ENCODE measurements around the gene EMILIN3.

EMILIN3 gene

GRCh38 chr20:41366546-41367392 is at the start of gene EMILIN3:
TSS of gene EMILIN3 (minus strand) at chr20:41366818. CDS start at chr20:41366634, 184 bp downstream.
- Mint-ChIP-seq H3K27ac (no peak within 1 kb of the TSS), H3K36me3 (ENCODE audit: low read depth) (no peaks in the 10 kb centered on the region), H3K9me3 (peaks cover 5% of the 10 kb centered on the region), H3K27me3 (peaks cover 45% of the 10 kb centered on the region), H3K4me3 (peak within 1 kb of the TSS; percentile 52), H3K4me1 (ENCODE audit: low read depth) (peaks cover 5% of the 10 kb centered on the region)
- DNase-seq, result no peak

GRCh38 chr20:41415191-41415590 is 48.6 kb upstream of the EMILIN3 start:
- peaks cover 88% of the 10 kb centered on the region for H3K36me3 Mint-ChIP-seq (ENCODE audit: low read depth)
- no peaks in the 10 kb centered on the region for H3K9me3 Mint-ChIP-seq
- no peak overlapping the region for H3K4me3 Mint-ChIP-seq
- H3K27me3 Mint-ChIP-seq, result no peaks in the 10 kb centered on the region
- peak overlapping the region; percentile 3 for H3K27ac Mint-ChIP-seq
- H3K4me1 Mint-ChIP-seq (ENCODE audit: low read depth), result peaks cover 1% of the 10 kb centered on the region
- no peak for DNase-seq

GRCh38 chr20:41413169-41413568 is 46.6 kb upstream of the EMILIN3 start:
- Mint-ChIP-seq H3K9me3 (no peaks in the 10 kb centered on the region), H3K4me3 (no peak overlapping the region), H3K27me3 (no peaks in the 10 kb centered on the region), H3K36me3 (ENCODE audit: low read depth) (peaks cover 89% of the 10 kb centered on the region), H3K4me1 (ENCODE audit: low read depth) (peaks cover 15% of the 10 kb centered on the region), H3K27ac (no peak overlapping the region)
- no peak for DNase-seq

GRCh38 chr20:41412324-41413120 is 45.9 kb upstream of the EMILIN3 start:
- Mint-ChIP-seq H3K9me3 (no peaks in the 10 kb centered on the region), H3K4me3 (no peak overlapping the region), H3K27ac (no peak overlapping the region), H3K27me3 (no peaks in the 10 kb centered on the region), H3K4me1 (ENCODE audit: low read depth) (peaks cover 18% of the 10 kb centered on the region), H3K36me3 (ENCODE audit: low read depth) (peaks cover 84% of the 10 kb centered on the region)
- DNase-seq, result no peak

GRCh38 chr20:41411391-41411847 is 44.8 kb upstream of the EMILIN3 start:
- Mint-ChIP-seq H3K27ac (no peak overlapping the region), H3K4me1 (ENCODE audit: low read depth) (peaks cover 20% of the 10 kb centered on the region), H3K4me3 (no peak overlapping the region), H3K36me3 (ENCODE audit: low read depth) (peaks cover 84% of the 10 kb centered on the region), H3K27me3 (no peaks in the 10 kb centered on the region), H3K9me3 (no peaks in the 10 kb centered on the region)
- DNase-seq, result no peak

- no peak for DNase-seq
- H3K4me3 Mint-ChIP-seq, result no peak overlapping the region
- H3K27me3 Mint-ChIP-seq, result no peaks in the 10 kb centered on the region
- H3K36me3 Mint-ChIP-seq (ENCODE audit: low read depth), result peaks cover 86% of the 10 kb centered on the region
- H3K4me1 Mint-ChIP-seq (ENCODE audit: low read depth), result peaks cover 20% of the 10 kb centered on the region
- no peaks in the 10 kb centered on the region for H3K9me3 Mint-ChIP-seq
- H3K27ac Mint-ChIP-seq, result peak overlapping the region; percentile 44
Measured at GRCh38 chr20:41408986-41409385, 42.4 kb upstream of the EMILIN3 start.

GRCh38 chr20:41408156-41408794 is 41.7 kb upstream of the EMILIN3 start:
- no peak overlapping the region for H3K4me3 Mint-ChIP-seq
- DNase-seq, result no peak
- peak overlapping the region; percentile 44 for H3K27ac Mint-ChIP-seq
- peaks cover 82% of the 10 kb centered on the region for H3K36me3 Mint-ChIP-seq (ENCODE audit: low read depth)
- H3K4me1 Mint-ChIP-seq (ENCODE audit: low read depth), result peaks cover 20% of the 10 kb centered on the region
- no peaks in the 10 kb centered on the region for H3K27me3 Mint-ChIP-seq
- no peaks in the 10 kb centered on the region for H3K9me3 Mint-ChIP-seq

GRCh38 chr20:41407607-41408006 is 41.0 kb upstream of the EMILIN3 start:
- H3K9me3 Mint-ChIP-seq, result no peaks in the 10 kb centered on the region
- H3K4me1 Mint-ChIP-seq (ENCODE audit: low read depth), result peaks cover 20% of the 10 kb centered on the region
- no peak overlapping the region for H3K27ac Mint-ChIP-seq
- H3K36me3 Mint-ChIP-seq (ENCODE audit: low read depth), result peaks cover 80% of the 10 kb centered on the region
- H3K27me3 Mint-ChIP-seq, result no peaks in the 10 kb centered on the region
- DNase-seq, result no peak
- H3K4me3 Mint-ChIP-seq, result no peak overlapping the region

GRCh38 chr20:41406896-41407444 is 40.4 kb upstream of the EMILIN3 start:
- Mint-ChIP-seq H3K36me3 (ENCODE audit: low read depth) (peaks cover 80% of the 10 kb centered on the region), H3K27ac (no peak overlapping the region), H3K4me3 (no peak overlapping the region), H3K4me1 (ENCODE audit: low read depth) (peaks cover 20% of the 10 kb centered on the region), H3K27me3 (no peaks in the 10 kb centered on the region), H3K9me3 (no peaks in the 10 kb centered on the region)
- DNase-seq, result no peak

- Mint-ChIP-seq H3K27me3 (no peaks in the 10 kb centered on the region), H3K27ac (no peak overlapping the region), H3K4me1 (ENCODE audit: low read depth) (peaks cover 19% of the 10 kb centered on the region), H3K4me3 (no peak overlapping the region), H3K36me3 (ENCODE audit: low read depth) (peaks cover 77% of the 10 kb centered on the region), H3K9me3 (no peaks in the 10 kb centered on the region)
- no peak for DNase-seq
Measured at GRCh38 chr20:41406353-41406752, 39.7 kb upstream of the EMILIN3 start.

- no peak overlapping the region for H3K4me3 Mint-ChIP-seq
- no peak for DNase-seq
- peaks cover 19% of the 10 kb centered on the region for H3K4me1 Mint-ChIP-seq (ENCODE audit: low read depth)
- no peaks in the 10 kb centered on the region for H3K9me3 Mint-ChIP-seq
- H3K36me3 Mint-ChIP-seq (ENCODE audit: low read depth), result peaks cover 67% of the 10 kb centered on the region
- H3K27ac Mint-ChIP-seq, result no peak overlapping the region
- H3K27me3 Mint-ChIP-seq, result no peaks in the 10 kb centered on the region
Measured at GRCh38 chr20:41405436-41405835, 38.8 kb upstream of the EMILIN3 start.

GRCh38 chr20:41403604-41404003 is 37.0 kb upstream of the EMILIN3 start:
- no peaks in the 10 kb centered on the region for H3K27me3 Mint-ChIP-seq
- H3K4me1 Mint-ChIP-seq (ENCODE audit: low read depth), result peaks cover 10% of the 10 kb centered on the region
- H3K4me3 Mint-ChIP-seq, result no peak overlapping the region
- DNase-seq, result no peak
- H3K27ac Mint-ChIP-seq, result no peak overlapping the region
- no peaks in the 10 kb centered on the region for H3K9me3 Mint-ChIP-seq
- peaks cover 53% of the 10 kb centered on the region for H3K36me3 Mint-ChIP-seq (ENCODE audit: low read depth)

GRCh38 chr20:41398408-41398807 is 31.8 kb upstream of the EMILIN3 start:
- Mint-ChIP-seq H3K4me3 (no peak overlapping the region), H3K36me3 (ENCODE audit: low read depth) (peaks cover 11% of the 10 kb centered on the region), H3K27ac (no peak overlapping the region), H3K4me1 (ENCODE audit: low read depth) (no peaks in the 10 kb centered on the region), H3K9me3 (no peaks in the 10 kb centered on the region), H3K27me3 (no peaks in the 10 kb centered on the region)
- DNase-seq, result no peak

All from activated T-cell treated with anti-CD3 and anti-CD28 coated beads, Interleukin-2, amount 50 U/mL, for 24 hours (primary cell).